Gastrocnemius medialis (tissue), 4 donors: ENCODE measurements around the gene ZNF207. TPM values are rescaled to one million over a fixed set of nuclear protein-coding genes. Genes with fewer than 3 reads are reported as not detected.

Source experiments
- ATAC-seq, 2 donors: fragments of 150-250 bp; one replicate each; pipeline ENCODE4 v1.9.1; 2016
- DNase-seq, 2 donors: peaks; one replicate each; pipeline ENCODE4 v3.0.0-alpha.2; 2019
- H3K27ac ChIP-seq, 4 donors: fragments of 200-600 bp; sonication (generic); 1 replicate in 1 of 4; 2 replicates in 3 of 4; pipeline ENCODE4 v1.5.1; 2016 to 2018; ENCODE audit warnings: mild to moderate bottlenecking in 2 of 4, moderate library complexity in 1 of 4
- H3K27me3 ChIP-seq, 3 donors: fragments of 200-600 bp; sonication (generic) in 2 of 3; 1 replicate in 1 of 3; 2 replicates in 2 of 3; pipeline versions ENCODE4 v1.5.1 to v1.6.0; 2016 to 2019; ENCODE audit warnings: mild to moderate bottlenecking in 1 of 3, moderate library complexity in 1 of 3
- H3K36me3 ChIP-seq, 2 donors: fragments of 200-600 bp; sonication (generic) in 1 of 2; one replicate each; pipeline ENCODE4 v1.5.1; 2017 to 2018
- H3K4me1 ChIP-seq, 2 donors: fragments of 200-600 bp; sonication (generic) in 1 of 2; one replicate each; pipeline ENCODE4 v1.5.1; 2016 to 2017; ENCODE audit warnings: mild to moderate bottlenecking in 2 of 2
- H3K4me3 ChIP-seq, 4 donors: fragments of 200-600 bp; sonication (generic) in 3 of 4; 1 replicate in 1 of 4; 2 replicates in 3 of 4; pipeline ENCODE4 v1.5.1; 2016 to 2019; ENCODE audit warnings: mild to moderate bottlenecking in 2 of 4
- H3K9me3 ChIP-seq, 3 donors: fragments of 200-600 bp; sonication (generic) in 2 of 3; 1 replicate in 1 of 3; 2 replicates in 2 of 3; pipeline ENCODE4 v1.5.1; 2016 to 2019
- POLR2A ChIP-seq, 2 donors: fragments of 450-650 bp; IDR thresholded peaks; one replicate each; pipeline ENCODE4 v1.6.1; 2017; ENCODE audit warnings: antibody characterized with exemption in 2 of 2, mild to moderate bottlenecking in 2 of 2, moderate library complexity in 2 of 2
- in situ Hi-C, 4 donors: fragments of 200-750 bp; cut with MboI; loops; one replicate each; pipeline versions ENCODE4 v1.15.0 to v1.8.0; 2017; ENCODE audit warnings: low sequenced_read_pairs in 4 of 4
- intact Hi-C: fragments of 100-400 bp; cut with DNase I; formaldehyde crosslinking; loops from one replicate; pipeline ENCODE4 v1.15.1; 2023; ENCODE audit warnings: low total_unique reads
- total RNA-seq, 4 donors: library from RNA; depleted of rRNA; stranded (reverse); fragments of >200 nt; gene quantifications; one replicate each; pipeline versions ENCODE4 v1.1.0 to v1.2.3, GENCODE V29; 2016
- TF ChIP-seq, protein P1 (sequence below), 5 experiments: fragments of 450-650 bp in 3 of 5; fragments of 200-600 bp in 2 of 5; sonication (generic) in 2 of 5; IDR thresholded peaks in 4 of 5; conservative IDR thresholded peaks in 1 of 5; 1 replicate in 4 of 5; 2 replicates in 1 of 5; pipeline ENCODE4 v1.5.1; 2016 to 2019; ENCODE audit warnings: antibody characterized with exemption in 5 of 5, mild to moderate bottlenecking in 3 of 5, moderate library complexity in 3 of 5

ZNF207 gene
- total RNA-seq, 4 donors from 2014 or later, result 51.4 to 126 (median 82.4) TPM

DNA sequence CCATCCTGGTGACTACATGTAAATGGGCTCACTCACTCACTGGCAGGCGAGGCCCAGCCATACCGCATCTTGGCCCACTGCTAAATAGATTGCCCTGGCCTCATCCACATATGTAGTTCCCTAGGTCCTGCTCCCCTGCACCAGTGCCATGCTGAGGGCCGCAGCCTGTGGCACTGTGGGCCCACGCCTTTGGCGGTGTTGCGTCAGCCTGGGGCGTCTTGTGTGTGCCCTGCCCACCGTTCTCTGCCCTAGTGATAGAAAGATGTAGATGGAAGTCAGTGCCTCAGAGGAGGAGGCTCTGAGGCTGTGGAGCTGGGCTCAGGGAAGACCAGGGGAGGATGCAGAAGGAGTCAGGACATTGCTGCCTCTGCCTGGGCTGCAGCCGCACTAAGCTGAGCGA is 26.9 kb upstream of the ZNF207 start:
- Histone ChIP-seq H3K27ac (no peak overlapping the region), H3K9me3 (no peaks in the 10 kb centered on the region), H3K27me3 (no peaks in the 10 kb centered on the region), H3K4me3 (no peak overlapping the region), H3K36me3 (no peaks in the 10 kb centered on the region), H3K4me1 (no peaks in the 10 kb centered on the region)
- intact Hi-C loops, result no loop called here
- in situ Hi-C loops, result loop anchor here in 1 of 4 donors (5.0 kb wide), 1 partner anchor 71 kb away; no protein-coding TSS in a partner anchor
- TF ChIP-seq POLR2A (IDR thresholded peaks at IDR 0.05), result no peak
- TF ChIP-seq, protein P1, sequence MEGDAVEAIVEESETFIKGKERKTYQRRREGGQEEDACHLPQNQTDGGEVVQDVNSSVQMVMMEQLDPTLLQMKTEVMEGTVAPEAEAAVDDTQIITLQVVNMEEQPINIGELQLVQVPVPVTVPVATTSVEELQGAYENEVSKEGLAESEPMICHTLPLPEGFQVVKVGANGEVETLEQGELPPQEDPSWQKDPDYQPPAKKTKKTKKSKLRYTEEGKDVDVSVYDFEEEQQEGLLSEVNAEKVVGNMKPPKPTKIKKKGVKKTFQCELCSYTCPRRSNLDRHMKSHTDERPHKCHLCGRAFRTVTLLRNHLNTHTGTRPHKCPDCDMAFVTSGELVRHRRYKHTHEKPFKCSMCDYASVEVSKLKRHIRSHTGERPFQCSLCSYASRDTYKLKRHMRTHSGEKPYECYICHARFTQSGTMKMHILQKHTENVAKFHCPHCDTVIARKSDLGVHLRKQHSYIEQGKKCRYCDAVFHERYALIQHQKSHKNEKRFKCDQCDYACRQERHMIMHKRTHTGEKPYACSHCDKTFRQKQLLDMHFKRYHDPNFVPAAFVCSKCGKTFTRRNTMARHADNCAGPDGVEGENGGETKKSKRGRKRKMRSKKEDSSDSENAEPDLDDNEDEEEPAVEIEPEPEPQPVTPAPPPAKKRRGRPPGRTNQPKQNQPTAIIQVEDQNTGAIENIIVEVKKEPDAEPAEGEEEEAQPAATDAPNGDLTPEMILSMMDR (IDR thresholded peaks at IDR 0.05 in 4 of 5, conservative IDR thresholded peaks at IDR 0.05 in 1 of 5), result no peak
- DNase-seq (no peak), ATAC-seq (no peak)

DNA sequence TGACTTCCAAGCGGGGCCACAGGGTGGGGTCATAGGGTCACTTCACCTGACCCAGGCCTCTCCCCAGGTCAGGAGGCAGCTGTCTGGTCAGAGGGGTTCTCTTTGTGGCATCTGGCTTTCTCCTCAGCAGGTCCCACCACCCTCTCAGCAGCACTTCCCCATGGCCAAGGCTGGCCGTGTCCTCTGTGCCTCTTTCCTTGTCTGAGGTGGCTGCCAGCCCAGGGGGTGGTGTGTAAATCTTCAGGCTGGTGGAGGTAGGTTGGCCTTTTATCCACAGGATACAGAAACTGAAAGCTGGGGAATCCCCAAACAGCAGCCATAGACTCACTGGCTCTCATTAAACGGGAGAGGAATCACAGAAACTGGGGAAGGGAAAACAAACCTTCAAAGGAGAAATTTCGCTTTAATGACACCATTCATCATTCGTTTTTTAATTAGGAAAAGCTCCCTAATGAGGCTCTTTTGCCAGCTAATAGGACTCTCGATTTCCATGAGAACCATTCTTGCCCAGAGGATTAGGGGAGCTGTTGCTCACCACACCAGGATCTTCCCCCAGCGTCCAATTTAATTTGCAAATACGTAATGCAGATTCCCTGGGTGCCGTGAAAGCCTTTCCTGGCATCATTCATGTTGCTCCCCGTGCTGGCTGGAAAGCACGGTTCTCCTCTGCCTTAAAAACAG is 26.0 kb upstream of the ZNF207 start:
- DNase-seq (no peak), ATAC-seq (no peak)
- Histone ChIP-seq H3K9me3 (no peaks in the 10 kb centered on the region), H3K4me3 (peak overlapping the region in 1 of 4 donors; percentile 4), H3K36me3 (no peaks in the 10 kb centered on the region), H3K27me3 (no peaks in the 10 kb centered on the region), H3K4me1 (no peaks in the 10 kb centered on the region), H3K27ac (no peak overlapping the region)
- in situ Hi-C loops (loop anchor here in 1 of 4 donors (5.0 kb wide), 1 partner anchor 72 kb away; no protein-coding TSS in a partner anchor), intact Hi-C loops (no loop called here)
- TF ChIP-seq POLR2A (IDR thresholded peaks at IDR 0.05), result no peak

DNA sequence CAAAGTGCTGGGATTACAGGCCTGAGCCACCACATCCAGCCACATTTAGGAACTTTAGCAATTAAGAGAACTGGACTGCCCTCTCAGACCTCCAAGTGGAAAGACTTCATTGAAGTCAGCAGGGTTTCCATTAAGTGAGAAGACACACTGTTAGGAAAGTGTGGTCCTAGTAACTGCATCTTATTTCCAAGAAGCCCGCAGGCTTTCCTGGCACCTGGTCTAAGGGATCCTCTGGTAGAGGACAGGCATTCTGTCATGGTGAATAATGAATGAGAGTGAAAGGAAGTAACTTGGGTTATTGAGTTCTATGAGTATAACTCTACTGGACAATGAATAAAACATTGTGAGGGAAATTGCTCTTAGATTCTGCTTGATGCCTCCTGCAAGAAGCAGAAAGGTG is 22.0 kb upstream of the ZNF207 start:
- no peaks in the 10 kb centered on the region for H3K9me3 ChIP-seq
- in situ Hi-C loops, result loop anchor here in 1 of 4 donors (25.0 kb wide), 1 partner anchor 316 kb away; the partner anchor contains the start of gene LRRC37B

DNA sequence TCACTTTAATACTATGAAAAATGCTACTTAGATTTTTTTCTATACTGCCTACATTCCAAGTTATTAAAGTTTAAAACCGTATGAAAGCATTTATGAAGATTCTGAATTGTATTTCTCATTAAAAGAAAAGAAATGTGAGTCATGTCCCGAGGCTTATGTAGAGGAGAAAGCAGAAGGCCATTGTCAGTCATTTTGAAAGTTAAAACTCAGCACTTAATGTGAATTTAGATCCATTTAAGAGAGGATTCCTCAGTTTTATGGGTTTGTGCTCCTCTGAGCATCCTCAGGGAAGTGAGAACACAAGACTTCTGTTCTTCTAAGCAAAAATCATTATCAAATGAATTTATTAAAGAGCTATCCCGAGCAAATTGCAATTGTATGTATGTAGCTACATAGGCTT is 19.8 kb upstream of the ZNF207 start:
- ATAC-seq (no peak), DNase-seq (no peak)
- H3K27ac ChIP-seq, result no peak overlapping the region
- no peaks in the 10 kb centered on the region for H3K9me3 ChIP-seq
- no peak overlapping the region for H3K4me3 ChIP-seq
- H3K36me3 ChIP-seq, result peaks cover 0 to 24% of the 10 kb centered on the region in 2 donors
- H3K27me3 ChIP-seq, result no peaks in the 10 kb centered on the region
- intact Hi-C loops, result loop anchor here (10.0 kb wide), 1 partner anchor 335 kb away; no protein-coding TSS in a partner anchor
- in situ Hi-C loops, result loop anchor here in 1 of 4 donors (25.0 kb wide), 1 partner anchor 318 kb away; the partner anchor contains the start of gene LRRC37B
- TF ChIP-seq POLR2A (IDR thresholded peaks at IDR 0.05), result no peak
- TF ChIP-seq, protein P1 (IDR thresholded peaks at IDR 0.05 in 4 of 5, conservative IDR thresholded peaks at IDR 0.05 in 1 of 5), result no peak
- H3K4me1 ChIP-seq, result no peaks in the 10 kb centered on the region

More for the DNA sequence above, 22.0 kb upstream of the ZNF207 start:
- Histone ChIP-seq H3K36me3 (peaks cover 0 to 1% of the 10 kb centered on the region in 2 donors), H3K27ac (no peak overlapping the region), H3K4me3 (no peak overlapping the region), H3K4me1 (no peaks in the 10 kb centered on the region), H3K27me3 (no peaks in the 10 kb centered on the region)
- intact Hi-C loops, result no loop called here
- DNase-seq, result no peak
- no peak for ATAC-seq
- no peak for TF ChIP-seq POLR2A (IDR thresholded peaks at IDR 0.05)
- TF ChIP-seq, protein P1 (IDR thresholded peaks at IDR 0.05 in 4 of 5, conservative IDR thresholded peaks at IDR 0.05 in 1 of 5), result no peak

DNA sequence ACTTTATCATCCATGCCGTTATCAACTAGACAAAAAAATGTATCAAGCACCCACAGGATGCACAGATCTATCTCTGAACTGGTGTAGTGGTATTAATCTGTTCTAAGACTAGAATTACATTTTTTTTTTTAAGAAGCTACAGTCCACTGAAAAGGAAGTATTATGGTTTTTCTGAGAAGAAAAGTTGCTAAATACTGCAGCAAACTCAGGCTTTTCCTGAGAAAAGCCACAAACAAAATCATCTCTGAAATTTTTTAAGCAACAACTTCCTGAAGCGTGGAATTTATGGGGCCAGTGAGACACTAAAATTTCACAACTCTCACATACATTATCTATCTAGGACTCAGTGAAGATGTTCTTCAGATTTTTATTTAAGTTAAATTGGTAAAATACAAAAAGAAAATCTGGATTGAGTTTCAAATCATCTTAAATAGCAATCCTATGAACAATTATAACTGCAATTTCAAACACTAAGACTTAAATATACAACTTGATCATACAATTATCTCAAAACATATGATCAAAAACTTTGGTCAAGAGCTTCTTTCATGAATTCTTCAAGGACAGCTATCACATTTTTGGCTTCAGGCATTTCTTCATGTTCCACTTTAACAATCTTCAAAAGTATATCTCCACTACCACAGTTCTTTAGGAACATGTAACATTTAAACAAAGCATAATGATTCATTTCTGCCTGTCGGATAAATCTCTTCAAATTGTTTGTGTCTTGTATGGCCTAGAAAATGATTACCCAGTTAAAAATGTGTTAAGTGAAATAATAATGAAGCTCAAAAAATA is 18.5 kb upstream of the ZNF207 start:
- Histone ChIP-seq H3K4me3 (no peak overlapping the region), H3K27me3 (no peaks in the 10 kb centered on the region), H3K36me3 (peaks cover 0 to 35% of the 10 kb centered on the region in 2 donors), H3K9me3 (no peaks in the 10 kb centered on the region), H3K4me1 (no peaks in the 10 kb centered on the region), H3K27ac (no peak overlapping the region)
- no peak for DNase-seq
- intact Hi-C loops, result loop anchor here (10.0 kb wide), 1 partner anchor 337 kb away; no protein-coding TSS in a partner anchor
- in situ Hi-C loops, result loop anchor here in 1 of 4 donors (25.0 kb wide), 1 partner anchor 319 kb away; the partner anchor contains the start of gene LRRC37B
- TF ChIP-seq, protein P1 (IDR thresholded peaks at IDR 0.05 in 4 of 5, conservative IDR thresholded peaks at IDR 0.05 in 1 of 5), result no peak
- TF ChIP-seq POLR2A (IDR thresholded peaks at IDR 0.05), result no peak
- no peak for ATAC-seq
